ENCODE measurements around the gene KMT2B.
A peak's percentile ranks its signal among the peaks of the same experiment; 100 is the strongest.

Gene KMT2B

GRCh38 chr19:35740108-35740422 lies 22.3 kb downstream of the KMT2B start:
- Histone ChIP-seq H3K79me2 (ENCODE audit: insufficient read depth, low read length) (no peaks in the 10 kb centered on the region), H3F3A (ENCODE audit: insufficient read depth, low read length) (no peaks in the 10 kb centered on the region), H3K9ac (ENCODE audit: low read length) (peak overlapping the region; percentile 72), H2AFZ (ENCODE audit: low read length) (no peak overlapping the region), H3K4me2 (ENCODE audit: low read length) (peak overlapping the region; percentile 98), H3K27ac (ENCODE audit: low read depth, low read length, poor library complexity, severe bottlenecking) (no peak overlapping the region), H4K20me1 (ENCODE audit: insufficient read depth, low read length) (no peaks in the 10 kb centered on the region), H3K27me3 (ENCODE audit: insufficient read depth, low read length) (no peaks in the 10 kb centered on the region), H3K4me3 (ENCODE audit: low read depth, low read length, poor library complexity, severe bottlenecking) (peak overlapping the region; percentile 71), H3K4me1 (ENCODE audit: insufficient read depth, low read length, severe bottlenecking) (peaks cover 46% of the 10 kb centered on the region), H3K9me2 (ENCODE audit: low read depth, low read length) (no peaks in the 10 kb centered on the region), H3K36me3 (ENCODE audit: insufficient read depth, low read length) (peaks cover 37% of the 10 kb centered on the region), H3K9me3 (ENCODE audit: low read length) (no peaks in the 10 kb centered on the region)
- TF ChIP-seq CTCF (IDR thresholded peaks at IDR 0.05; ENCODE audit: low read length), result no peak
- TF ChIP-seq EZH2 (IDR thresholded peaks at IDR 0.05; ENCODE audit: borderline replicate concordance, low read length), result no peak

GRCh38 chr19:35740423-35741202 lies 22.8 kb downstream of the KMT2B start:
- no peaks in the 10 kb centered on the region for H3K9me2 ChIP-seq (ENCODE audit: low read depth, low read length)
- no peaks in the 10 kb centered on the region for H3K27me3 ChIP-seq (ENCODE audit: insufficient read depth, low read length)
- H3K36me3 ChIP-seq (ENCODE audit: insufficient read depth, low read length), result peaks cover 31% of the 10 kb centered on the region
- no peaks in the 10 kb centered on the region for H3K9me3 ChIP-seq (ENCODE audit: low read length)
- H2AFZ ChIP-seq (ENCODE audit: low read length), result no peak overlapping the region
- H3K4me1 ChIP-seq (ENCODE audit: insufficient read depth, low read length, severe bottlenecking), result peaks cover 46% of the 10 kb centered on the region
- H3K27ac ChIP-seq (ENCODE audit: low read depth, low read length, poor library complexity, severe bottlenecking), result peak overlapping the region; percentile 86
- peak overlapping the region; percentile 71 for H3K4me3 ChIP-seq (ENCODE audit: low read depth, low read length, poor library complexity, severe bottlenecking)
- H3K9ac ChIP-seq (ENCODE audit: low read length), result peak overlapping the region; percentile 72
- H3K79me2 ChIP-seq (ENCODE audit: insufficient read depth, low read length), result no peaks in the 10 kb centered on the region
- TF ChIP-seq EZH2 (IDR thresholded peaks at IDR 0.05; ENCODE audit: borderline replicate concordance, low read length) (no peak), CTCF (IDR thresholded peaks at IDR 0.05; ENCODE audit: low read length) (no peak; the same call in none of the 2 replicates)
- H4K20me1 ChIP-seq (ENCODE audit: insufficient read depth, low read length), result no peaks in the 10 kb centered on the region
- H3K4me2 ChIP-seq (ENCODE audit: low read length), result peak overlapping the region; percentile 98
- H3F3A ChIP-seq (ENCODE audit: insufficient read depth, low read length), result no peaks in the 10 kb centered on the region

- H3K4me2 ChIP-seq (ENCODE audit: low read length), result peak overlapping the region; percentile 98
Measured at GRCh38 chr19:35741203-35741515, 23.4 kb downstream of the KMT2B start.

More at GRCh38 chr19:35741203-35741515, 23.4 kb downstream of the KMT2B start:
- Histone ChIP-seq H3K9me2 (ENCODE audit: low read depth, low read length) (no peaks in the 10 kb centered on the region), H2AFZ (ENCODE audit: low read length) (no peak overlapping the region), H3K27me3 (ENCODE audit: insufficient read depth, low read length) (no peaks in the 10 kb centered on the region), H3K9ac (ENCODE audit: low read length) (peak overlapping the region; percentile 56), H3K79me2 (ENCODE audit: insufficient read depth, low read length) (no peaks in the 10 kb centered on the region), H3K4me1 (ENCODE audit: insufficient read depth, low read length, severe bottlenecking) (peaks cover 51% of the 10 kb centered on the region), H3K4me3 (ENCODE audit: low read depth, low read length, poor library complexity, severe bottlenecking) (peak overlapping the region; percentile 71), H4K20me1 (ENCODE audit: insufficient read depth, low read length) (no peaks in the 10 kb centered on the region), H3K9me3 (ENCODE audit: low read length) (no peaks in the 10 kb centered on the region), H3K36me3 (ENCODE audit: insufficient read depth, low read length) (peaks cover 29% of the 10 kb centered on the region), H3K27ac (ENCODE audit: low read depth, low read length, poor library complexity, severe bottlenecking) (peak overlapping the region; percentile 86), H3F3A (ENCODE audit: insufficient read depth, low read length) (no peaks in the 10 kb centered on the region)
- TF ChIP-seq EZH2 (IDR thresholded peaks at IDR 0.05; ENCODE audit: borderline replicate concordance, low read length), result no peak
- peak; percentile 34; the same call in 1 of the 2 replicates for TF ChIP-seq CTCF (IDR thresholded peaks at IDR 0.05; ENCODE audit: low read length)

All from OCI-LY1 (cell line).